ENCODE results near the gene NFATC2.
"Not testable (repeated sequence)": the region's sequence is repeated elsewhere in the genome, so short reads cannot be mapped to it uniquely, and the experiment has no call there.

NFATC2 gene

GRCh38 chr20:51542033-51542570, 417 bp downstream of the NFATC2 start:
- in situ Hi-C loops (cut with HindIII; ENCODE audit: low pct_ligation_motif_present, low sequenced_read_pairs) = no loop called here
- no peak for DNase-seq
- peak; percentile 30 for TF ChIP-seq CTCF (IDR thresholded peaks at IDR 0.05; ENCODE audit: low read depth, low read length, missing control alignments)
- H3K36me3 ChIP-seq (replicated peaks) = no peaks in the 10 kb centered on the region
- H3K27me3 ChIP-seq (replicated peaks) = no peaks in the 10 kb centered on the region
- no peak overlapping the region for H3K4me3 ChIP-seq (ENCODE audit: low read depth, low read length)
- no peak overlapping the region for H3K27ac ChIP-seq

GRCh38 chr20:51541189-51542032, 1.1 kb downstream of the NFATC2 start:
- DNase-seq = peak; percentile 49
- H3K36me3 ChIP-seq (replicated peaks) = no peaks in the 10 kb centered on the region
- H3K4me3 ChIP-seq (ENCODE audit: low read depth, low read length) = no peak overlapping the region
- H3K27ac ChIP-seq = no peak overlapping the region
- in situ Hi-C loops (cut with HindIII; ENCODE audit: low pct_ligation_motif_present, low sequenced_read_pairs) = no loop called here
- H3K27me3 ChIP-seq (replicated peaks) = no peaks in the 10 kb centered on the region
- TF ChIP-seq CTCF (IDR thresholded peaks at IDR 0.05; ENCODE audit: low read depth, low read length, missing control alignments) = no peak

GRCh38 chr20:51540580-51540979, 1.9 kb downstream of the NFATC2 start:
- no peaks in the 10 kb centered on the region for H3K27me3 ChIP-seq (replicated peaks)
- no peak overlapping the region for H3K4me3 ChIP-seq (ENCODE audit: low read depth, low read length)
- no peak overlapping the region for H3K27ac ChIP-seq
- no peaks in the 10 kb centered on the region for H3K36me3 ChIP-seq (replicated peaks)
- no peak for TF ChIP-seq CTCF (IDR thresholded peaks at IDR 0.05; ENCODE audit: low read depth, low read length, missing control alignments)
- DNase-seq = no peak
- in situ Hi-C loops (cut with HindIII; ENCODE audit: low pct_ligation_motif_present, low sequenced_read_pairs) = no loop called here

- H3K27ac ChIP-seq; H3K27me3 ChIP-seq (replicated peaks); H3K4me3 ChIP-seq (ENCODE audit: low read depth, low read length); H3K36me3 ChIP-seq (replicated peaks); in situ Hi-C loops (cut with HindIII; ENCODE audit: low pct_ligation_motif_present, low sequenced_read_pairs); DNase-seq: not testable (repeated sequence)
These were observed 2.4 kb downstream of the NFATC2 start for GRCh38 chr20:51540074-51540473.

- in situ Hi-C loops (cut with HindIII; ENCODE audit: low pct_ligation_motif_present, low sequenced_read_pairs) = no loop called here
- DNase-seq = no peak
- no peak overlapping the region for H3K4me3 ChIP-seq (ENCODE audit: low read depth, low read length)
- no peak for TF ChIP-seq CTCF (IDR thresholded peaks at IDR 0.05; ENCODE audit: low read depth, low read length, missing control alignments)
- H3K36me3 ChIP-seq (replicated peaks) = no peaks in the 10 kb centered on the region
- H3K27me3 ChIP-seq (replicated peaks) = no peaks in the 10 kb centered on the region
- no peak overlapping the region for H3K27ac ChIP-seq
These were observed 6.1 kb downstream of the NFATC2 start for GRCh38 chr20:51536116-51537069.

- in situ Hi-C loops (cut with HindIII; ENCODE audit: low pct_ligation_motif_present, low sequenced_read_pairs) = no loop called here
- no peak for DNase-seq
- H3K27me3 ChIP-seq (replicated peaks) = no peaks in the 10 kb centered on the region
- no peak overlapping the region for H3K27ac ChIP-seq
- no peaks in the 10 kb centered on the region for H3K36me3 ChIP-seq (replicated peaks)
- TF ChIP-seq CTCF (IDR thresholded peaks at IDR 0.05; ENCODE audit: low read depth, low read length, missing control alignments) = no peak
- no peak overlapping the region for H3K4me3 ChIP-seq (ENCODE audit: low read depth, low read length)
These were observed 6.8 kb downstream of the NFATC2 start for GRCh38 chr20:51535674-51536073.
